GM12878 (cell line): ENCODE measurements around the gene ARID1A. TPM values are rescaled to one million over a fixed set of nuclear protein-coding genes. Genes with fewer than 3 reads are reported as not detected.

Experiments
- ATAC-seq: fragments of 200-7000 bp; cut with Tn5 transposase; 3 replicates; pipeline ENCODE4 v1.9.1; 2020; ENCODE audit warnings: mild to moderate bottlenecking, moderate library complexity
- BruUV-seq: library from RNA; stranded (reverse); fragments of 400-500 nt; replicated peaks from 2 replicates; lab custom pipeline; 2021; lab: Mats Ljungman, UMichigan
- CTCF ChIA-PET: fragments of 300-600 bp; sonication (Branson Sonifier 250); formaldehyde crosslinking; extraction: SDS; loops from one replicate; lab custom pipeline; 2021; ENCODE audit warnings: inconsistent platforms; lab: Yijun Ruan, JAX
- POLR2A ChIA-PET: fragments of 350-600 bp; formaldehyde crosslinking; extraction: SDS; loops from one replicate; lab custom pipeline; 2021; ENCODE audit warnings: inconsistent platforms; lab: Charles Lee
- RAD21 ChIA-PET: fragments of 300-600 bp; sonication (Branson Sonifier 250); formaldehyde crosslinking; loops from one replicate; lab custom pipeline; 2023; ENCODE audit warnings: antibody characterized with exemption; ENCODE audit not compliant: unreplicated experiment; lab: Charles Lee
- SMC1A ChIA-PET: fragments of 300-600 bp; sonication (Branson Sonifier 250); formaldehyde crosslinking; loops from one replicate; lab custom pipeline; 2023; ENCODE audit not compliant: unreplicated experiment, uncharacterized antibody; lab: Charles Lee
- DNase-seq: peaks from one replicate; pipeline ENCODE4 v3.0.0-alpha.2; 2011; ENCODE audit warnings: low read depth, low spot score
- FAIRE-seq: peaks from 3 replicates; lab custom pipeline; 2011; peaks lifted over from hg19 to GRCh38; lab: Jason Lieb, UNC
- H2AFZ ChIP-seq: 2 replicates; pipeline ENCODE4 v1.6.0; 2011; ENCODE audit warnings: low read depth, low read length, control low read depth; ENCODE audit not compliant: control insufficient read depth
- H3K27ac ChIP-seq: 2 replicates; pipeline ENCODE4 v1.5.1; 2011; ENCODE audit warnings: control low read depth; ENCODE audit not compliant: control insufficient read depth, insufficient read depth
- H3K27me3 ChIP-seq, 2 experiments: replicated peaks in 1 of 2; 2 replicates each; pipeline versions ENCODE4 v1.6.0 to v1.6.1; 2011; ENCODE audit warnings: low read length in 1 of 2; ENCODE audit not compliant: control insufficient read depth in 2 of 2, insufficient read depth in 2 of 2
- H3K36me3 ChIP-seq, 2 experiments: 2 replicates each; pipeline ENCODE4 v1.5.1; 2011; ENCODE audit warnings: low read length in 1 of 2; ENCODE audit not compliant: control insufficient read depth in 2 of 2, insufficient read depth in 2 of 2
- H3K4me1 ChIP-seq: 2 replicates; pipeline ENCODE4 v1.6.1; 2011; ENCODE audit warnings: mild to moderate bottlenecking, low read length, moderate library complexity, mixed read lengths; ENCODE audit not compliant: control insufficient read depth, insufficient read depth
- H3K4me2 ChIP-seq: 2 replicates; pipeline ENCODE4 v1.6.0; 2011; ENCODE audit warnings: control low read depth; ENCODE audit not compliant: control insufficient read depth, insufficient read depth
- H3K4me3 ChIP-seq: fragments of 200-600 bp; sonication (generic); 2 replicates; pipeline ENCODE4 v1.5.1; 2016
- H3K79me2 ChIP-seq: 2 replicates; pipeline ENCODE4 v1.6.0; 2011; ENCODE audit warnings: low read length; ENCODE audit not compliant: control insufficient read depth, insufficient read depth
- H3K9ac ChIP-seq: 2 replicates; pipeline ENCODE4 v1.8.0; 2011; ENCODE audit warnings: low read length, control low read depth, mixed read lengths; ENCODE audit not compliant: control insufficient read depth, insufficient read depth
- H3K9me3 ChIP-seq: replicated peaks from 3 replicates; pipeline ENCODE4 v1.5.1; 2011; ENCODE audit warnings: mild to moderate bottlenecking, low read length; ENCODE audit not compliant: control insufficient read depth, insufficient read depth
- H4K20me1 ChIP-seq: 2 replicates; pipeline ENCODE4 v1.6.0; 2011; ENCODE audit not compliant: control insufficient read depth, insufficient read depth
- CHD4 ChIP-seq: fragments of 200-600 bp; sonication (generic); IDR thresholded peaks from 2 replicates; pipeline ENCODE4 v1.6.1; 2016; ENCODE audit warnings: mild to moderate bottlenecking
- FOS ChIP-seq: IDR thresholded peaks from 3 replicates; pipeline ENCODE4 v1.6.1; 2011; ENCODE audit warnings: borderline replicate concordance; ENCODE audit not compliant: insufficient read length; ENCODE audit errors: extremely low read depth
- FOXM1 ChIP-seq: IDR thresholded peaks from 2 replicates; pipeline ENCODE4 v1.6.1; 2012; ENCODE audit warnings: low read depth, mild to moderate bottlenecking, inconsistent platforms, low read length, moderate library complexity
- KDM1A ChIP-seq: fragments of 200-600 bp; sonication (generic); IDR thresholded peaks from 2 replicates; pipeline ENCODE4 v1.6.1; 2016; ENCODE audit warnings: borderline replicate concordance
- MEF2A ChIP-seq: IDR thresholded peaks from 2 replicates; pipeline ENCODE4 v1.6.1; 2011; ENCODE audit warnings: low read depth, mild to moderate bottlenecking, low read length, moderate library complexity; ENCODE audit not compliant: insufficient read depth
- MEF2B ChIP-seq: fragments of 450-650 bp; IDR thresholded peaks from 2 replicates; pipeline ENCODE4 v1.6.1; 2018; ENCODE audit warnings: mild to moderate bottlenecking, moderate library complexity; ENCODE audit not compliant: partially characterized antibody, poor library complexity, severe bottlenecking
- NFIC ChIP-seq: IDR thresholded peaks from 2 replicates; pipeline ENCODE4 v1.6.1; 2012; ENCODE audit warnings: low read depth, mild to moderate bottlenecking, inconsistent platforms, low read length, moderate library complexity
- NFYA ChIP-seq: IDR thresholded peaks from 2 replicates; pipeline ENCODE4 v1.6.1; 2011; ENCODE audit warnings: low read depth, mild to moderate bottlenecking, low read length, improper control_type of control experiment, borderline replicate concordance
- NR2F1 ChIP-seq: fragments of 450-650 bp; conservative IDR thresholded peaks from 2 replicates; pipeline ENCODE4 v1.6.1; 2017; ENCODE audit warnings: mild to moderate bottlenecking
- SMAD1 ChIP-seq: fragments of 450-650 bp; IDR thresholded peaks from 2 replicates; pipeline ENCODE4 v1.6.1; 2018; ENCODE audit warnings: mild to moderate bottlenecking, low read depth; ENCODE audit not compliant: partially characterized antibody
- SMC3 ChIP-seq: IDR thresholded peaks from 2 replicates; pipeline ENCODE4 v1.6.1; 2011; ENCODE audit warnings: low read length, improper control_type of control experiment, borderline replicate concordance
- TAF1 ChIP-seq: IDR thresholded peaks from 2 replicates; pipeline ENCODE4 v1.6.1; 2011; ENCODE audit warnings: mild to moderate bottlenecking, low read depth, low read length, borderline replicate concordance
- WGBS: methylation state at CpG from one replicate; pipeline ENCODE4 v1.1.6; 2016; ENCODE audit warnings: low lambda C conversion rate; ENCODE audit not compliant: insufficient replicate concordance, insufficient coverage; ENCODE audit errors: missing lambda C conversion rate; 5-methylcytosine and 5-hydroxymethylcytosine counted together
- in situ Hi-C: fragments of 300-500 bp; cut with MboI; formaldehyde crosslinking; loops from 9 replicates; pipeline ENCODE4 v1.14.3; 2018; ENCODE audit warnings: mixed read lengths
- intact Hi-C: fragments of 100-400 bp; cut with micrococcal nuclease; formaldehyde crosslinking; loops from one replicate; pipeline ENCODE4 v1.14.2; 2022; ENCODE audit not compliant: unreplicated experiment
- polyA plus RNA-seq, 11 experiments: library from polyadenylated mRNA; depleted of rRNA in 4 of 11; unstranded in 6 of 11; stranded (reverse) in 5 of 11; fragments of >200 nt; fragmentation: Nextera tagmentation in 4 of 11; fragmentation: Illumina TruSeq in 1 of 11; extraction: Ambion mirVana in 4 of 11; extraction: Trizol in 1 of 11; gene quantifications; 1 replicate in 1 of 11; 2 replicates in 10 of 11; pipeline versions ENCODE4 v1.2.1 to v1.2.3, GENCODE V29; 2011 to 2016; ENCODE audit warnings: inconsistent platforms in 2 of 11, missing spikeins in 2 of 11, low read depth in 1 of 11
- total RNA-seq, 4 experiments: library from RNA; depleted of rRNA in 3 of 4; stranded (reverse); fragments of >200 nt in 3 of 4; fragmentation: Illumina TruSeq in 1 of 4; extraction: Trizol in 1 of 4; gene quantifications; 2 replicates each; pipeline versions ENCODE4 v1.2.1 to v1.2.3, GENCODE V29; 2013 to 2021
- TF ChIP-seq, protein P1 (sequence below): fragments of 150-350 bp; IDR thresholded peaks from 2 replicates; pipeline ENCODE4 v1.6.1; 2016; ENCODE audit warnings: low read depth, low read length
- TF ChIP-seq, protein P2 (sequence below): fragments of 450-650 bp; IDR thresholded peaks from 2 replicates; pipeline ENCODE4 v1.6.1; 2017; ENCODE audit warnings: mild to moderate bottlenecking, moderate library complexity
- TF ChIP-seq, protein P3 (sequence below): fragments of 450-650 bp; IDR thresholded peaks from 2 replicates; pipeline ENCODE4 v1.6.1; 2017; ENCODE audit warnings: mild to moderate bottlenecking, low read depth, inconsistent platforms; ENCODE audit not compliant: poor library complexity, severe bottlenecking

ARID1A gene
- total and polyA plus RNA-seq, 10 of the 15 experiments (the other 5 are each of a cell fraction or from before 2014, with no cell fraction given), result 10.0 to 98.0 (median 23.5) TPM

DNA sequence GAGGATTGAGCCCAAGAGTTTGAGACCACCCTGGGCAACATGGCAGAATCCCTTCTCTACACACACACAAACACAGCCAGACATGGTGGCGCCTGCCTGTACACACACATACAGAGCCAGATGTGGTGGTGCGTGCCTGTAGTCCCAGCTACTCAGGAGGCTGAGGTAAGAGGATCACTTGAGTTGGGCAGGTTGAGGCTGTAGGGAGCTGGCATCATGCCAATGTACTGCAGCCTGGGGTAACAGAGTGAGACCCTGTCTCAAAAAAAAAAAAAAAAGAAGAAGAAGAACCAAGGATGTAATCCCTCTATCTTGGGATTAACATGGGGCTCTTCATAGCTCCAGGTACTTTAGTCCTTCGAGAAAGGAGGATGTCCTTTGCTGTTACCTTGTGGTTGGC lies 62.5 kb downstream of the ARID1A start:
- H3K9ac ChIP-seq, result no peak overlapping the region
- intact Hi-C loops, result no loop called here
- no peaks in the 10 kb centered on the region for H4K20me1 ChIP-seq
- H3K9me3 ChIP-seq, result no peaks in the 10 kb centered on the region
- no peaks in the 10 kb centered on the region for H3K4me1 ChIP-seq
- SMC1A ChIA-PET, result interaction anchor here (0.6 to 4.0 kb wide), 7 partner anchors 8 to 176 kb away, joined by 3 to 19 read pairs (median 3); no protein-coding TSS in a partner anchor
- ATAC-seq (no peak), FAIRE-seq (no peak), DNase-seq (no peak)
- H3K27ac ChIP-seq, result no peak overlapping the region
- H3K4me3 ChIP-seq, result no peak overlapping the region
- in situ Hi-C loops, result no loop called here
- no peak overlapping the region for H2AFZ ChIP-seq
- no peak overlapping the region for H3K4me2 ChIP-seq
- 98% methylated on average over 3 of the region's 3 CpGs for WGBS
- H3K27me3 ChIP-seq, result no peaks in the 10 kb centered on the region
- RAD21 ChIA-PET, result interaction anchor here (1.1 kb wide), 1 partner anchor 141 kb away, joined by 3 read pairs; no protein-coding TSS in a partner anchor
- H3K79me2 ChIP-seq, result no peaks in the 10 kb centered on the region; the same call in none of the 2 replicates
- peaks cover 29 to 50% of the 10 kb centered on the region in 2 experiments for H3K36me3 ChIP-seq
- CTCF ChIA-PET, result interaction anchor here (2.1 kb wide), 1 partner anchor 31 kb away, joined by 8 read pairs; no protein-coding TSS in a partner anchor
- no TSS peak for BruUV-seq
- POLR2A ChIA-PET, result interaction anchor here (0.6 to 2.5 kb wide), 3 partner anchors 8 to 61 kb away, joined by 3 to 13 read pairs (median 5); no protein-coding TSS in a partner anchor
- TF ChIP-seq, protein P1, sequence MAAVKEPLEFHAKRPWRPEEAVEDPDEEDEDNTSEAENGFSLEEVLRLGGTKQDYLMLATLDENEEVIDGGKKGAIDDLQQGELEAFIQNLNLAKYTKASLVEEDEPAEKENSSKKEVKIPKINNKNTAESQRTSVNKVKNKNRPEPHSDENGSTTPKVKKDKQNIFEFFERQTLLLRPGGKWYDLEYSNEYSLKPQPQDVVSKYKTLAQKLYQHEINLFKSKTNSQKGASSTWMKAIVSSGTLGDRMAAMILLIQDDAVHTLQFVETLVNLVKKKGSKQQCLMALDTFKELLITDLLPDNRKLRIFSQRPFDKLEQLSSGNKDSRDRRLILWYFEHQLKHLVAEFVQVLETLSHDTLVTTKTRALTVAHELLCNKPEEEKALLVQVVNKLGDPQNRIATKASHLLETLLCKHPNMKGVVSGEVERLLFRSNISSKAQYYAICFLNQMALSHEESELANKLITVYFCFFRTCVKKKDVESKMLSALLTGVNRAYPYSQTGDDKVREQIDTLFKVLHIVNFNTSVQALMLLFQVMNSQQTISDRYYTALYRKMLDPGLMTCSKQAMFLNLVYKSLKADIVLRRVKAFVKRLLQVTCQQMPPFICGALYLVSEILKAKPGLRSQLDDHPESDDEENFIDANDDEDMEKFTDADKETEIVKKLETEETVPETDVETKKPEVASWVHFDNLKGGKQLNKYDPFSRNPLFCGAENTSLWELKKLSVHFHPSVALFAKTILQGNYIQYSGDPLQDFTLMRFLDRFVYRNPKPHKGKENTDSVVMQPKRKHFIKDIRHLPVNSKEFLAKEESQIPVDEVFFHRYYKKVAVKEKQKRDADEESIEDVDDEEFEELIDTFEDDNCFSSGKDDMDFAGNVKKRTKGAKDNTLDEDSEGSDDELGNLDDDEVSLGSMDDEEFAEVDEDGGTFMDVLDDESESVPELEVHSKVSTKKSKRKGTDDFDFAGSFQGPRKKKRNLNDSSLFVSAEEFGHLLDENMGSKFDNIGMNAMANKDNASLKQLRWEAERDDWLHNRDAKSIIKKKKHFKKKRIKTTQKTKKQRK, result no peak
- TF ChIP-seq MEF2B, result no peak
- no peak for TF ChIP-seq NFYA
- no peak for TF ChIP-seq MEF2A
- TF ChIP-seq, protein P2, sequence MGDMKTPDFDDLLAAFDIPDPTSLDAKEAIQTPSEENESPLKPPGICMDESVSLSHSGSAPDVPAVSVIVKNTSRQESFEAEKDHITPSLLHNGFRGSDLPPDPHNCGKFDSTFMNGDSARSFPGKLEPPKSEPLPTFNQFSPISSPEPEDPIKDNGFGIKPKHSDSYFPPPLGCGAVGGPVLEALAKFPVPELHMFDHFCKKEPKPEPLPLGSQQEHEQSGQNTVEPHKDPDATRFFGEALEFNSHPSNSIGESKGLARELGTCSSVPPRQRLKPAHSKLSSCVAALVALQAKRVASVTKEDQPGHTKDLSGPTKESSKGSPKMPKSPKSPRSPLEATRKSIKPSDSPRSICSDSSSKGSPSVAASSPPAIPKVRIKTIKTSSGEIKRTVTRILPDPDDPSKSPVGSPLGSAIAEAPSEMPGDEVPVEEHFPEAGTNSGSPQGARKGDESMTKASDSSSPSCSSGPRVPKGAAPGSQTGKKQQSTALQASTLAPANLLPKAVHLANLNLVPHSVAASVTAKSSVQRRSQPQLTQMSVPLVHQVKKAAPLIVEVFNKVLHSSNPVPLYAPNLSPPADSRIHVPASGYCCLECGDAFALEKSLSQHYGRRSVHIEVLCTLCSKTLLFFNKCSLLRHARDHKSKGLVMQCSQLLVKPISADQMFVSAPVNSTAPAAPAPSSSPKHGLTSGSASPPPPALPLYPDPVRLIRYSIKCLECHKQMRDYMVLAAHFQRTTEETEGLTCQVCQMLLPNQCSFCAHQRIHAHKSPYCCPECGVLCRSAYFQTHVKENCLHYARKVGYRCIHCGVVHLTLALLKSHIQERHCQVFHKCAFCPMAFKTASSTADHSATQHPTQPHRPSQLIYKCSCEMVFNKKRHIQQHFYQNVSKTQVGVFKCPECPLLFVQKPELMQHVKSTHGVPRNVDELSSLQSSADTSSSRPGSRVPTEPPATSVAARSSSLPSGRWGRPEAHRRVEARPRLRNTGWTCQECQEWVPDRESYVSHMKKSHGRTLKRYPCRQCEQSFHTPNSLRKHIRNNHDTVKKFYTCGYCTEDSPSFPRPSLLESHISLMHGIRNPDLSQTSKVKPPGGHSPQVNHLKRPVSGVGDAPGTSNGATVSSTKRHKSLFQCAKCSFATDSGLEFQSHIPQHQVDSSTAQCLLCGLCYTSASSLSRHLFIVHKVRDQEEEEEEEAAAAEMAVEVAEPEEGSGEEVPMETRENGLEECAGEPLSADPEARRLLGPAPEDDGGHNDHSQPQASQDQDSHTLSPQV, result no peak
- TF ChIP-seq NR2F1, result no peak
- TF ChIP-seq KDM1A, result no peak
- no peak for TF ChIP-seq SMC3
- TF ChIP-seq, protein P3, sequence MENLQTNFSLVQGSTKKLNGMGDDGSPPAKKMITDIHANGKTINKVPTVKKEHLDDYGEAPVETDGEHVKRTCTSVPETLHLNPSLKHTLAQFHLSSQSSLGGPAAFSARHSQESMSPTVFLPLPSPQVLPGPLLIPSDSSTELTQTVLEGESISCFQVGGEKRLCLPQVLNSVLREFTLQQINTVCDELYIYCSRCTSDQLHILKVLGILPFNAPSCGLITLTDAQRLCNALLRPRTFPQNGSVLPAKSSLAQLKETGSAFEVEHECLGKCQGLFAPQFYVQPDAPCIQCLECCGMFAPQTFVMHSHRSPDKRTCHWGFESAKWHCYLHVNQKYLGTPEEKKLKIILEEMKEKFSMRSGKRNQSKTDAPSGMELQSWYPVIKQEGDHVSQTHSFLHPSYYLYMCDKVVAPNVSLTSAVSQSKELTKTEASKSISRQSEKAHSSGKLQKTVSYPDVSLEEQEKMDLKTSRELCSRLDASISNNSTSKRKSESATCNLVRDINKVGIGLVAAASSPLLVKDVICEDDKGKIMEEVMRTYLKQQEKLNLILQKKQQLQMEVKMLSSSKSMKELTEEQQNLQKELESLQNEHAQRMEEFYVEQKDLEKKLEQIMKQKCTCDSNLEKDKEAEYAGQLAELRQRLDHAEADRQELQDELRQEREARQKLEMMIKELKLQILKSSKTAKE, result no peak
- no peak for TF ChIP-seq FOXM1
- no peak for TF ChIP-seq TAF1
- TF ChIP-seq NFIC, result no peak
- no peak for TF ChIP-seq CHD4
- no peak for TF ChIP-seq SMAD1
- no peak for TF ChIP-seq FOS
